Esophagus squamous epithelium (tissue), 5 donors: ENCODE data around the gene SYNPR. TPM values are rescaled to one million over a fixed set of nuclear protein-coding genes. Genes with fewer than 3 reads are reported as not detected.

Experiments used
- DNase-seq: peaks from one replicate; lab custom pipeline; 2025; lab: John Stamatoyannopoulos, UW
- H3K27ac ChIP-seq, 4 donors: fragments of 200-600 bp; sonication (generic); one replicate each; pipeline ENCODE4 v1.5.1; 2016 to 2019; ENCODE audit warnings: mild to moderate bottlenecking in 1 of 4
- H3K27me3 ChIP-seq, 4 donors: fragments of 200-600 bp; sonication (generic); 1 replicate in 3 of 4; 2 replicates in 1 of 4; pipeline versions ENCODE4 v1.5.1 to v1.6.0; 2017 to 2021; ENCODE audit warnings: antibody characterized with exemption in 1 of 4
- H3K36me3 ChIP-seq, 3 donors: fragments of 200-600 bp; sonication (generic); one replicate each; pipeline ENCODE4 v1.5.1; 2016 to 2019
- H3K4me1 ChIP-seq, 3 donors: fragments of 200-600 bp; sonication (generic); one replicate each; pipeline ENCODE4 v1.5.1; 2017 to 2019
- H3K4me3 ChIP-seq, 4 donors: fragments of 200-600 bp; sonication (generic); 1 replicate in 3 of 4; 2 replicates in 1 of 4; pipeline ENCODE4 v1.5.1; 2016 to 2019; ENCODE audit warnings: mild to moderate bottlenecking in 2 of 4, moderate library complexity in 1 of 4
- H3K9me3 ChIP-seq, 3 donors: fragments of 200-600 bp; sonication (generic); one replicate each; pipeline ENCODE4 v1.5.1; 2016 to 2019
- CTCF ChIP-seq, 6 experiments: fragments of 450-650 bp in 4 of 6; fragments of 200-600 bp in 2 of 6; sonication (generic) in 2 of 6; IDR thresholded peaks; one replicate each; pipeline ENCODE4 v1.5.1; 2016 to 2019; ENCODE audit warnings: antibody characterized with exemption in 6 of 6, mild to moderate bottlenecking in 4 of 6, moderate library complexity in 4 of 6
- POLR2A ChIP-seq, 4 donors: fragments of 450-650 bp; IDR thresholded peaks; one replicate each; pipeline ENCODE4 v1.6.1; 2017; ENCODE audit warnings: antibody characterized with exemption in 4 of 4, mild to moderate bottlenecking in 4 of 4, moderate library complexity in 3 of 4
- WGBS, 2 donors: methylation state at CpG; one replicate each; pipeline ENCODE4 v1.1.5; 2018; 5-methylcytosine and 5-hydroxymethylcytosine counted together
- intact Hi-C: fragments of 100-400 bp; cut with DNase I; formaldehyde crosslinking; loops from one replicate; pipeline ENCODE4 v1.15.0; 2022
- total RNA-seq, 4 donors: library from RNA; depleted of rRNA; stranded (reverse); fragments of >200 nt; gene quantifications; one replicate each; pipeline ENCODE4 v1.1.0, GENCODE V29; 2016
- donor health status: DM: yes; HTN: yes; CAD: no.

Gene SYNPR
- total RNA-seq, 4 donors from 2014 or later, result not detected

DNA sequence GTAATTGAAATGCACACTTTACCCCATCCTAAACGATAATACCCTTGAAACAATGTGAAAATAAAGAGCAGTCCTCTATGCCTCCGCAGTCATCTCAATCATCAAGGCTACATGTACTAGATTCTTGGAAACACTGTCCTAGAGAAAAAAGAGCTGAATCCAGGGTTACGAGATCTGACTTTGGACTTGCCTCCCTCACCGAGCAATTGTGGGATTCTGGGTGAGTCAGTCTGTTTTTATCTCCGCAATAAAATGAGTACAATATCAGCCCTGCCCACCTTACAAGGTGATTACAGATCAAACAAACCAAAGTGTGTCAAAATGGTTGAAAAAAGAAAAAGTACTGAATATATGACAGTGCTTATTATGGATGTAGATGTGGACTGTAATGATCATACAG, 222.1 kb downstream of the SYNPR start:
- Histone ChIP-seq H3K4me3 (no peak overlapping the region), H3K9me3 (no peaks in the 10 kb centered on the region), H3K36me3 (no peaks in the 10 kb centered on the region), H3K27ac (no peak overlapping the region), H3K27me3 (no peaks in the 10 kb centered on the region), H3K4me1 (no peaks in the 10 kb centered on the region)
- TF ChIP-seq CTCF (IDR thresholded peaks at IDR 0.05) (no peak), POLR2A (IDR thresholded peaks at IDR 0.05) (no peak)
- intact Hi-C loops, result no loop called here
- 68 to 90% methylated on average over 4 to 5 of the region's 5 CpGs for WGBS, 2 donors
- no peak for DNase-seq

DNA sequence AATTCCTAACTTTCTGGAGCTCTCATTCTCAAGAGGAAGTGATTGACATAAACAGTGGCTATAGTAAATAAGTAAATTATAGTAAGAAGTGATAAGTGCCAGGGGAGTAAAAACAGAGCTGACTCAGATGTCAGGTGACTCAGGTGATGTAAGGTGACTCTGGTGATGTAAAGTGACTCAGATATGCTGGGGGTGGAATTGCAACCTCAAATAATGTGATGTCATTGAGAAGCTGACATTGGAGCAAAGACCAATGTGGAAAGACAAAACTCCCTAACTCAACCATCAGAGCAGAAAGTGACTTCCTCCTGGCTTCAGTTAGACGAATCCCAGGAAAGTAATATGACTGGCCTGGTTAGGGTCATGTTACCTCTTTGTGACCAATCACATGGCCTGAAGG, 230.2 kb downstream of the SYNPR start:
- Histone ChIP-seq H3K9me3 (no peaks in the 10 kb centered on the region), H3K4me1 (no peaks in the 10 kb centered on the region), H3K27ac (no peak overlapping the region), H3K36me3 (no peaks in the 10 kb centered on the region), H3K4me3 (no peak overlapping the region), H3K27me3 (no peaks in the 10 kb centered on the region)
- intact Hi-C loops, result no loop called here
- WGBS, 2 donors, result 75 to 83% methylated on average over 1 of the region's 1 CpG
- no peak for DNase-seq
- no peak for TF ChIP-seq CTCF (IDR thresholded peaks at IDR 0.05)
- no peak for TF ChIP-seq POLR2A (IDR thresholded peaks at IDR 0.05)

DNA sequence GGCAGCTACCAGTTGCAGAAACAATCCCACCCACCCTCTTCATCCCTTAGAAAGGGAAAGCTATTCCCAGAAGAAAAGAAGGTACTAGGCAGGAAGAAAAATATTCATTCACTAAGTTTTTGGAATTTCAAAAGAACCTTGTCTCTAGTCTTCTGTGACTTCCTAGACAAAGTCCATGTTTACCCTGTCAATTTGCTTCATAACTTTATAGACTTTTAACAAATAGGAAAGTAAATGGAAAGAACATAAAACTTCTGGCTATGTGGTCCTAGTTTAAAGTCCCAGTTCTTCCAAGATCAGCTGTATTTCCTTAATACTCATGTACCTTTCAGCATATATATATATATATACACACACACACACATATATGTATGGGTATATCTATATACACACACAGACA, 230.7 kb downstream of the SYNPR start:
- TF ChIP-seq CTCF (IDR thresholded peaks at IDR 0.05) (no peak), POLR2A (IDR thresholded peaks at IDR 0.05) (no peak)
- no peaks in the 10 kb centered on the region for H3K4me1 ChIP-seq
- no peaks in the 10 kb centered on the region for H3K27me3 ChIP-seq
- no peak for DNase-seq
- H3K9me3 ChIP-seq, result no peaks in the 10 kb centered on the region
- H3K36me3 ChIP-seq, result no peaks in the 10 kb centered on the region
- H3K27ac ChIP-seq, result no peak overlapping the region
- no peak overlapping the region for H3K4me3 ChIP-seq
- intact Hi-C loops, result no loop called here

- no peaks in the 10 kb centered on the region for H3K4me1 ChIP-seq
- no peaks in the 10 kb centered on the region for H3K9me3 ChIP-seq
- no peak overlapping the region for H3K4me3 ChIP-seq
- no peak for TF ChIP-seq CTCF (IDR thresholded peaks at IDR 0.05)
- no peaks in the 10 kb centered on the region for H3K27me3 ChIP-seq
- H3K27ac ChIP-seq, result no peak overlapping the region
- intact Hi-C loops, result no loop called here
- no peak for DNase-seq
- WGBS, 2 donors, result 86 to 91% methylated on average over 1 of the region's 1 CpG
- H3K36me3 ChIP-seq, result no peaks in the 10 kb centered on the region
Measured at GRCh38 chr3:63513791-63514190, 235.7 kb downstream of the SYNPR start.

DNA sequence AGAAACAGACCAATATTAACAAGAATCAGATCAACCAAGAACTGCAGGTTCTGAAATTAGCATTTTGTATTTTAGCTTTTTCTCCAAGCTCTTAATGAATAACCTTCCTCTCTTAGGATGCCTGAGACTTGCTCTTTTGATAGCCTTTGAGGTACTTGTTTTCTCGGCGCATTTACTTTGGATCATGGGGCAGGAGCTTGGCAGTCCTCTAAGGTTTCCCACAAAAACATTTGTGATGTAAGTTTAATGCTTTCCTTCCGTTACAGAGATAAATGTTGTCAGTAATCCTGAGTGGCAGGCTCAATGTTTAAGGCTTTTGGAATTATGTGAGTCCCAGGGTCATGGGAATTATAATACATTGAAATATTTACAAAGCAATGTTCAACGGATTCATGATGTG, 236.6 kb downstream of the SYNPR start:
- H3K9me3 ChIP-seq, result no peaks in the 10 kb centered on the region
- no peaks in the 10 kb centered on the region for H3K27me3 ChIP-seq
- TF ChIP-seq POLR2A (IDR thresholded peaks at IDR 0.05) (no peak), CTCF (IDR thresholded peaks at IDR 0.05) (no peak)
- H3K36me3 ChIP-seq, result no peaks in the 10 kb centered on the region
- DNase-seq, result no peak
- intact Hi-C loops, result no loop called here
- no peaks in the 10 kb centered on the region for H3K4me1 ChIP-seq
- no peak overlapping the region for H3K27ac ChIP-seq
- 59 to 72% methylated on average over 4 of the region's 4 CpGs for WGBS, 2 donors
- H3K4me3 ChIP-seq, result no peak overlapping the region
